Keratinocyte (primary cell): Measurements from ENCODE around the gene ATXN10. TPM values are rescaled to one million over a fixed set of nuclear protein-coding genes. Genes with fewer than 3 reads are reported as not detected.
A peak's percentile ranks its signal among the peaks of the same experiment; 100 is the strongest.

ENCODE experiments used
- DNase-seq: peaks from one replicate; pipeline ENCODE4 v3.0.0-alpha.2; 2011; ENCODE audit warnings: low read depth, missing footprints, low spot score
- FAIRE-seq: peaks from 2 replicates; lab custom pipeline; 2011; peaks lifted over from hg19 to GRCh38; lab: Jason Lieb, UNC
- H2AFZ ChIP-seq: 2 replicates; pipeline ENCODE4 v1.6.0; 2012; ENCODE audit warnings: low read length, control low read depth, inconsistent platforms; ENCODE audit not compliant: control insufficient read depth
- H3K27ac ChIP-seq: 2 replicates; pipeline ENCODE4 v1.5.1; 2011; ENCODE audit warnings: low read length; ENCODE audit not compliant: control insufficient read depth, insufficient read depth
- H3K27me3 ChIP-seq: 3 replicates; pipeline ENCODE4 v1.6.0; 2011; ENCODE audit warnings: low read length; ENCODE audit not compliant: control insufficient read depth, insufficient read depth; ENCODE audit errors: extremely low read depth
- H3K36me3 ChIP-seq, 2 experiments: 2 replicates in 1 of 2; 3 replicates in 1 of 2; pipeline ENCODE4 v1.5.1; 2011; ENCODE audit warnings: low read length in 2 of 2, mild to moderate bottlenecking in 1 of 2; ENCODE audit not compliant: control insufficient read depth in 2 of 2, insufficient read depth in 2 of 2; ENCODE audit errors: extremely low read depth in 1 of 2
- H3K4me1 ChIP-seq: 3 replicates; pipeline ENCODE4 v1.5.1; 2011; ENCODE audit warnings: low read length; ENCODE audit not compliant: control insufficient read depth, insufficient read depth; ENCODE audit errors: extremely low read depth
- H3K4me2 ChIP-seq: 3 replicates; pipeline ENCODE4 v1.6.0; 2011; ENCODE audit warnings: low read depth, low read length; ENCODE audit not compliant: control insufficient read depth, insufficient read depth; ENCODE audit errors: extremely low read depth
- H3K4me3 ChIP-seq, 3 experiments: fragments of 200-600 bp in 1 of 3; sonication (generic) in 1 of 3; 2 replicates in 2 of 3; 3 replicates in 1 of 3; pipeline ENCODE4 v1.5.1; 2011 to 2016; ENCODE audit warnings: low read length in 3 of 3, mild to moderate bottlenecking in 3 of 3, control low read depth in 2 of 3, inconsistent platforms in 1 of 3, low read depth in 1 of 3, mixed read lengths in 1 of 3, mixed run types in 1 of 3, moderate library complexity in 1 of 3; ENCODE audit not compliant: control insufficient read depth in 2 of 3, insufficient read depth in 2 of 3; ENCODE audit errors: extremely low read depth in 1 of 3
- H3K79me2 ChIP-seq: 2 replicates; pipeline ENCODE4 v1.6.0; 2012; ENCODE audit warnings: low read length; ENCODE audit not compliant: control insufficient read depth, insufficient read depth
- H3K9ac ChIP-seq: 3 replicates; pipeline ENCODE4 v1.6.0; 2011; ENCODE audit warnings: low read length; ENCODE audit not compliant: control insufficient read depth, insufficient read depth; ENCODE audit errors: extremely low read depth
- H3K9me1 ChIP-seq: 3 replicates; pipeline ENCODE4 v1.6.0; 2011; ENCODE audit warnings: low read length; ENCODE audit not compliant: control insufficient read depth, insufficient read depth; ENCODE audit errors: extremely low read depth
- H3K9me3 ChIP-seq: 2 replicates; pipeline ENCODE4 v1.5.1; 2012; ENCODE audit warnings: low read depth, low read length; ENCODE audit not compliant: control insufficient read depth
- H4K20me1 ChIP-seq: 3 replicates; pipeline ENCODE4 v1.6.0; 2011; ENCODE audit warnings: low read length; ENCODE audit not compliant: control insufficient read depth, insufficient read depth; ENCODE audit errors: extremely low read depth
- CTCF ChIP-seq, 3 experiments: IDR thresholded peaks in 1 of 3; conservative IDR thresholded peaks in 1 of 3; optimal IDR thresholded peaks in 1 of 3; 2 replicates in 2 of 3; 3 replicates in 1 of 3; pipeline versions ENCODE3 to v1.5.1; 2011; ENCODE audit warnings: low read length in 3 of 3, mild to moderate bottlenecking in 3 of 3, moderate library complexity in 2 of 3, control low read depth in 1 of 3, inconsistent platforms in 1 of 3; ENCODE audit not compliant: insufficient read depth in 2 of 3; ENCODE audit errors: extremely low read depth in 1 of 3
- EZH2 ChIP-seq: IDR thresholded peaks from one replicate; pipeline ENCODE4 v1.6.1; 2012; ENCODE audit warnings: inconsistent platforms, mild to moderate bottlenecking, low read length, moderate library complexity
- dilution Hi-C: fragments of 300-500 bp; cut with MboI; formaldehyde crosslinking; loops from one replicate; pipeline ENCODE4 v1.7.0; 2020; ENCODE audit warnings: low sequenced_read_pairs; ENCODE audit not compliant: extremely low pct_ligation_motif_present
- polyA plus RNA-seq, 5 experiments: library from polyadenylated mRNA; depleted of rRNA in 3 of 5; stranded (reverse) in 3 of 5; stranded (forward) in 1 of 5; unstranded in 1 of 5; fragments of >200 nt; gene quantifications; 1 replicate in 1 of 5; 2 replicates in 3 of 5; 3 replicates in 1 of 5; pipeline versions ENCODE4 v1.2.1 to v1.2.3, GENCODE V29; 2011 to 2012; ENCODE audit warnings: missing spikeins in 2 of 5, low read depth in 1 of 5, low replicate concordance in 1 of 5

ATXN10 gene
- polyA plus RNA-seq, 1 donor (not counting 4 experiments of a cell fraction or from before 2014, with no cell fraction given), result 276 TPM

GRCh38 chr22:45673482-45674175 is 2.0 kb downstream of the ATXN10 start:
- peak overlapping the region; percentile 91 for H3K4me2 ChIP-seq
- H3K27me3 ChIP-seq, result no peaks in the 10 kb centered on the region
- H3K9ac ChIP-seq, result no peak overlapping the region
- peaks cover 0 to 3% of the 10 kb centered on the region in 2 experiments for H3K36me3 ChIP-seq
- peaks cover 23% of the 10 kb centered on the region for H3K4me1 ChIP-seq
- FAIRE-seq (no peak), DNase-seq (no peak)
- no peak overlapping the region for H3K27ac ChIP-seq
- H3K9me3 ChIP-seq, result no peaks in the 10 kb centered on the region
- H4K20me1 ChIP-seq, result no peaks in the 10 kb centered on the region
- H2AFZ ChIP-seq, result no peak overlapping the region
- TF ChIP-seq CTCF (optimal IDR thresholded peaks at IDR 0.05 in 1 of 3, IDR thresholded peaks at IDR 0.05 in 1 of 3, conservative IDR thresholded peaks at IDR 0.05 in 1 of 3; ENCODE audit: extremely low read depth in 1 of 3, insufficient read depth in 2 of 3, low read length in 3 of 3), result no peak
- TF ChIP-seq EZH2, result no peak
- dilution Hi-C loops, result no loop called here
- peak overlapping the region in 2 of 3 experiments; percentile 92 to 96 for H3K4me3 ChIP-seq
- peaks cover 3% of the 10 kb centered on the region for H3K9me1 ChIP-seq
- peaks cover 62% of the 10 kb centered on the region for H3K79me2 ChIP-seq

GRCh38 chr22:45676024-45676423 is 4.4 kb downstream of the ATXN10 start:
- dilution Hi-C loops, result no loop called here
- TF ChIP-seq EZH2 (no peak), CTCF (optimal IDR thresholded peaks at IDR 0.05 in 1 of 3, IDR thresholded peaks at IDR 0.05 in 1 of 3, conservative IDR thresholded peaks at IDR 0.05 in 1 of 3; ENCODE audit: extremely low read depth in 1 of 3, insufficient read depth in 2 of 3, low read length in 3 of 3) (no peak)
- FAIRE-seq, result no peak

More at GRCh38 chr22:45676024-45676423, 4.4 kb downstream of the ATXN10 start:
- Histone ChIP-seq H3K27ac (no peak overlapping the region), H3K9ac (no peak overlapping the region), H3K9me1 (peaks cover 3% of the 10 kb centered on the region), H3K4me1 (peaks cover 44% of the 10 kb centered on the region), H3K36me3 (peaks cover 0 to 6% of the 10 kb centered on the region in 2 experiments), H3K79me2 (peaks cover 77% of the 10 kb centered on the region), H3K4me3 (no peak overlapping the region), H2AFZ (no peak overlapping the region), H4K20me1 (no peaks in the 10 kb centered on the region), H3K9me3 (no peaks in the 10 kb centered on the region), H3K4me2 (no peak overlapping the region), H3K27me3 (no peaks in the 10 kb centered on the region)
- DNase-seq, result no peak
